Right lobe of liver (tissue), 4 donors: Measurements from ENCODE around the gene ERC2.

Experiments
- POLR2A ChIP-seq: fragments of 450-650 bp; IDR thresholded peaks from one replicate; pipeline ENCODE4 v1.6.1; 2017; ENCODE audit warnings: antibody characterized with exemption, mild to moderate bottlenecking
- TF ChIP-seq, protein P1 (sequence below), 4 donors: fragments of 200-600 bp in 3 of 4; fragments of 450-650 bp in 1 of 4; IDR thresholded peaks; one replicate each; pipeline versions ENCODE4 v1.5.1 to v1.8.0; 2016 to 2022; ENCODE audit warnings: antibody characterized with exemption in 4 of 4, mild to moderate bottlenecking in 2 of 4
- donor health status: DM: no; HTN: no; CAD: no.
- donor health status: DM: no; HTN: no; CAD: no.
- donor health status: DM: no; HTN: yes; CAD: no.

DNA sequence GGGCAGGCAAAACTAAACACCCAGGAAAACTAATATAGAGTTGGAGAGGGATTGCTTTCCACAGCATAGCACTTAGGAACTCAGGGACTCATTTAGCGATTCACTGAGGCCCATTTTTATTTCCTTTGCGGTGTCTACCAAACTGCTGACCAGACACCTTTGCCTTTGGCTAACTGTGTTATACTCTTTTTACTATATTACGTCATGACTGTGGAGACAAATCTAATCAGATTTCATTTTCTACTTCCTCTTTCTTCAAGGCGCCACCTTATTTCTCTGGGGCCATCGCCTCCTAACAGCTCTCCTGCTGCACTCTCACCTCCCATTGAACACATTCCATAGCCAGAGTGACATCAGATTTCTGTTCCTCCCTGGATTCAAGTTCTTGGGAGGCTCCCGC, 765.4 kb downstream of the ERC2 start:
- TF ChIP-seq, protein P1, sequence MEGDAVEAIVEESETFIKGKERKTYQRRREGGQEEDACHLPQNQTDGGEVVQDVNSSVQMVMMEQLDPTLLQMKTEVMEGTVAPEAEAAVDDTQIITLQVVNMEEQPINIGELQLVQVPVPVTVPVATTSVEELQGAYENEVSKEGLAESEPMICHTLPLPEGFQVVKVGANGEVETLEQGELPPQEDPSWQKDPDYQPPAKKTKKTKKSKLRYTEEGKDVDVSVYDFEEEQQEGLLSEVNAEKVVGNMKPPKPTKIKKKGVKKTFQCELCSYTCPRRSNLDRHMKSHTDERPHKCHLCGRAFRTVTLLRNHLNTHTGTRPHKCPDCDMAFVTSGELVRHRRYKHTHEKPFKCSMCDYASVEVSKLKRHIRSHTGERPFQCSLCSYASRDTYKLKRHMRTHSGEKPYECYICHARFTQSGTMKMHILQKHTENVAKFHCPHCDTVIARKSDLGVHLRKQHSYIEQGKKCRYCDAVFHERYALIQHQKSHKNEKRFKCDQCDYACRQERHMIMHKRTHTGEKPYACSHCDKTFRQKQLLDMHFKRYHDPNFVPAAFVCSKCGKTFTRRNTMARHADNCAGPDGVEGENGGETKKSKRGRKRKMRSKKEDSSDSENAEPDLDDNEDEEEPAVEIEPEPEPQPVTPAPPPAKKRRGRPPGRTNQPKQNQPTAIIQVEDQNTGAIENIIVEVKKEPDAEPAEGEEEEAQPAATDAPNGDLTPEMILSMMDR (IDR thresholded peaks at IDR 0.05): no peak
- no peak for TF ChIP-seq POLR2A
